ENCODE measurements around the gene CEACAM19. TPM values are rescaled to one million over a fixed set of nuclear protein-coding genes. Genes with fewer than 3 reads are reported as not detected.

Gene CEACAM19
- total and polyA plus RNA-seq, 9 of the 15 experiments (the other 6 are each of a cell fraction or from before 2014, with no cell fraction given), result 0.15 to 0.30 (median 0.23) TPM; not detected in 5

- DNase-seq (ENCODE audit: extremely low read depth in 1 of 4, low spot score in 3 of 4) (no peak), ATAC-seq (no peak), FAIRE-seq (no peak)
- Histone ChIP-seq H2AFZ (ENCODE audit: low read depth, low read length) (no peak overlapping the region), H3K9me1 (ENCODE audit: control insufficient read depth, insufficient read depth, low read length) (no peaks in the 10 kb centered on the region), H3K27ac (ENCODE audit: extremely low read depth, low read depth, low read length) (no peak overlapping the region), H3K36me3 (ENCODE audit: control insufficient read depth, insufficient read depth, low read length) (no peaks in the 10 kb centered on the region), H3K79me2 (ENCODE audit: control insufficient read depth, insufficient read depth, low read length) (no peaks in the 10 kb centered on the region), H3K4me3 (no peak overlapping the region), H3K4me1 (replicated peaks in 1 of 2; ENCODE audit: control insufficient read depth in 2 of 2, insufficient read depth in 2 of 2, low read length in 2 of 2) (peaks cover 0 to 7% of the 10 kb centered on the region in 2 experiments; a peak in 1 of 5 replicates), H3K27me3 (ENCODE audit: control insufficient read depth in 2 of 2, insufficient read depth in 2 of 2, low read length in 2 of 2) (no peaks in the 10 kb centered on the region), H4K20me1 (replicated peaks; ENCODE audit: control insufficient read depth, insufficient read depth, low read length) (no peaks in the 10 kb centered on the region; the same call in 1 of the 2 replicates), H3K4me2 (ENCODE audit: insufficient read depth, low read length) (no peak overlapping the region), H3K9ac (ENCODE audit: insufficient read depth in 1 of 2, low read depth in 2 of 2, low read length in 2 of 2) (no peak overlapping the region), H3K9me3 (replicated peaks; ENCODE audit: control insufficient read depth, insufficient read depth, low read depth, low read length) (no peaks in the 10 kb centered on the region)
- no peak for TF ChIP-seq CREB5 (CRISPR knock-in tag; IDR thresholded peaks at IDR 0.05)
- TF ChIP-seq ZNF217 (CRISPR knock-in tag; IDR thresholded peaks at IDR 0.05), result no peak
- TF ChIP-seq BCOR (IDR thresholded peaks at IDR 0.05), result peak; percentile 46; the same call in 1 of the 2 replicates
- TF ChIP-seq CHD4 (IDR thresholded peaks at IDR 0.05; ENCODE audit: insufficient read depth, insufficient replicate concordance, low read depth, low read length, poor library complexity, severe bottlenecking), result peak; percentile 73
- TF ChIP-seq YBX1 (IDR thresholded peaks at IDR 0.05), result no peak
- TF ChIP-seq MCM5 (IDR thresholded peaks at IDR 0.05; ENCODE audit: low read depth), result no peak
- TF ChIP-seq CBX3 (IDR thresholded peaks at IDR 0.05; ENCODE audit: borderline replicate concordance in 1 of 2, low read length in 2 of 2), result no peak
- TF ChIP-seq ADNP (tag; IDR thresholded peaks at IDR 0.05), result 0 out of 2 replicates have a peak, but pooled peaks have one; percentile 22
- TF ChIP-seq RBM25 (IDR thresholded peaks at IDR 0.05; ENCODE audit: low read depth, low read length, severe bottlenecking), result peak; percentile 66
- ChIA-PET POLR2A (no interaction called here), CTCF (ENCODE audit: low intra/inter-chr PET ratio) (no interaction called here)
- no TSS peak for BruUV-seq (replicated peaks)
- in situ Hi-C loops (cut with MboI), result no loop called here
- intact Hi-C loops (cut with micrococcal nuclease), result no loop called here
- WGBS (ENCODE audit: insufficient coverage, low coverage, missing lambda C conversion rate), result 4% methylated on average over 4 of the region's 4 CpGs
Measured at GRCh38 chr19:44673510-44673909, 2.2 kb downstream of the CEACAM19 start.
